Upper lobe of right lung (tissue), 1 donor: ENCODE results near the gene PPP1R2. TPM values are rescaled to one million over a fixed set of nuclear protein-coding genes. Genes with fewer than 3 reads are reported as not detected.

Experiments
- ATAC-seq: fragments of 200-7000 bp; cut with Tn5 transposase; one replicate; pipeline ENCODE4 v1.9.1; 2020; ENCODE audit warnings: mild to moderate bottlenecking, moderate library complexity
- DNase-seq: peaks from one replicate; pipeline ENCODE4 v3.0.0-alpha.2; 2020
- H3K27ac ChIP-seq: fragments of 200-600 bp; one replicate; pipeline ENCODE4 v1.8.0; 2022
- H3K27me3 ChIP-seq: fragments of 200-600 bp; one replicate; pipeline ENCODE4 v1.8.0; 2022; ENCODE audit warnings: mild to moderate bottlenecking
- H3K36me3 ChIP-seq: fragments of 200-600 bp; one replicate; pipeline ENCODE4 v1.8.0; 2022
- H3K4me1 ChIP-seq: fragments of 200-600 bp; one replicate; pipeline ENCODE4 v1.8.0; 2022
- H3K4me3 ChIP-seq: fragments of 200-600 bp; one replicate; pipeline ENCODE4 v1.8.0; 2022; ENCODE audit warnings: mild to moderate bottlenecking
- H3K9me3 ChIP-seq: fragments of 200-600 bp; one replicate; pipeline ENCODE4 v1.8.0; 2022
- CTCF ChIP-seq: fragments of 200-600 bp; IDR thresholded peaks from one replicate; pipeline ENCODE4 v1.8.0; 2022; ENCODE audit warnings: antibody characterized with exemption
- intact Hi-C: fragments of 100-400 bp; cut with DNase I; formaldehyde crosslinking; loops from one replicate; pipeline ENCODE4 v1.11.0; 2022
- total RNA-seq: library from RNA; stranded (reverse); fragmentation: NEBNext Ultra II Directional; extraction: Animal tissue kit (Norgen Biotek cat#: 25700); gene quantifications from one replicate; pipeline ENCODE4 v1.2.1, GENCODE V29; 2021
- donor health status: DM: no; HTN: yes; CAD: no; lungs with severe emphysema.

The PPP1R2 gene
- total RNA-seq, 1 donor from 2014 or later, result 46.3 TPM

GRCh38 chr3:195543500-195544229 is 540 bp upstream of the PPP1R2 start:
- TF ChIP-seq CTCF, result no peak
- Histone ChIP-seq H3K27ac (peak overlapping the region; percentile 96), H3K9me3 (no peaks in the 10 kb centered on the region), H3K4me1 (peaks cover 40% of the 10 kb centered on the region), H3K27me3 (no peaks in the 10 kb centered on the region), H3K36me3 (no peaks in the 10 kb centered on the region), H3K4me3 (peak overlapping the region; percentile 88)
- DNase-seq (no peak), ATAC-seq (peak; percentile 2)
- intact Hi-C loops, result no loop called here

GRCh38 chr3:195542316-195542697 is 818 bp downstream of the PPP1R2 start:
- DNase-seq, result no peak
- intact Hi-C loops, result no loop called here
- H3K27me3 ChIP-seq, result no peaks in the 10 kb centered on the region
- H3K36me3 ChIP-seq, result no peaks in the 10 kb centered on the region
- H3K4me3 ChIP-seq, result peak overlapping the region; percentile 88
- no peaks in the 10 kb centered on the region for H3K9me3 ChIP-seq
- peaks cover 40% of the 10 kb centered on the region for H3K4me1 ChIP-seq
- ATAC-seq, result no peak
- H3K27ac ChIP-seq, result peak overlapping the region; percentile 96
- no peak for TF ChIP-seq CTCF

- Histone ChIP-seq H3K9me3 (no peaks in the 10 kb centered on the region), H3K4me1 (peaks cover 28% of the 10 kb centered on the region), H3K4me3 (peak overlapping the region; percentile 88), H3K36me3 (no peaks in the 10 kb centered on the region), H3K27me3 (no peaks in the 10 kb centered on the region), H3K27ac (no peak overlapping the region)
- TF ChIP-seq CTCF, result no peak
- no peak for DNase-seq
- ATAC-seq, result no peak
- intact Hi-C loops, result no loop called here
Observed at GRCh38 chr3:195540511-195540910, 2.6 kb downstream of the PPP1R2 start.

GRCh38 chr3:195540027-195540426 is 3.1 kb downstream of the PPP1R2 start:
- DNase-seq (no peak), ATAC-seq (no peak)
- Histone ChIP-seq H3K27me3 (no peaks in the 10 kb centered on the region), H3K4me3 (no peak overlapping the region), H3K9me3 (no peaks in the 10 kb centered on the region), H3K4me1 (peaks cover 28% of the 10 kb centered on the region), H3K27ac (no peak overlapping the region), H3K36me3 (no peaks in the 10 kb centered on the region)
- TF ChIP-seq CTCF, result no peak
- intact Hi-C loops, result no loop called here

- Histone ChIP-seq H3K9me3 (no peaks in the 10 kb centered on the region), H3K4me3 (no peak overlapping the region)
- intact Hi-C loops, result no loop called here
Observed at GRCh38 chr3:195539479-195539878, 3.6 kb downstream of the PPP1R2 start.

More at GRCh38 chr3:195539479-195539878, 3.6 kb downstream of the PPP1R2 start:
- Histone ChIP-seq H3K36me3 (no peaks in the 10 kb centered on the region), H3K4me1 (peaks cover 28% of the 10 kb centered on the region), H3K27me3 (no peaks in the 10 kb centered on the region), H3K27ac (no peak overlapping the region)
- no peak for ATAC-seq
- no peak for TF ChIP-seq CTCF
- DNase-seq, result no peak
